CD14-positive monocyte (primary cell): Measurements from ENCODE around the gene RNASE4. TPM values are rescaled to one million over a fixed set of nuclear protein-coding genes. Genes with fewer than 3 reads are reported as not detected.

Experiments used
- DNase-seq, 3 donors: peaks; one replicate each; pipeline ENCODE4 v3.0.0-alpha.2; 2011 to 2022
- H2AFZ ChIP-seq: 2 replicates; pipeline ENCODE4 v1.6.0; 2012; ENCODE audit warnings: mild to moderate bottlenecking, low read depth, low read length, inconsistent platforms; ENCODE audit not compliant: insufficient read depth, poor library complexity, severe bottlenecking
- H3K27ac ChIP-seq, 2 donors: 1 replicate in 1 of 2; 2 replicates in 1 of 2; pipeline ENCODE4 v1.5.1; 2012 to 2013; ENCODE audit warnings: low read length in 2 of 2, control low read depth in 1 of 2, inconsistent platforms in 1 of 2, low read depth in 1 of 2, mild to moderate bottlenecking in 1 of 2
- H3K27me3 ChIP-seq, 2 donors: one replicate each; pipeline versions ENCODE4 v1.6.0 to v1.6.1; 2011 to 2013; ENCODE audit warnings: low read length in 2 of 2; ENCODE audit not compliant: control insufficient read depth in 2 of 2, insufficient read depth in 2 of 2
- H3K36me3 ChIP-seq, 2 donors: replicated peaks in 1 of 2; 1 replicate in 1 of 2; 2 replicates in 1 of 2; pipeline versions ENCODE4 v1.5.1 to v1.6.1; 2012 to 2013; ENCODE audit warnings: low read length in 2 of 2, control low read depth in 1 of 2, inconsistent platforms in 1 of 2, mild to moderate bottlenecking in 1 of 2; ENCODE audit not compliant: insufficient read depth in 2 of 2, control insufficient read depth in 1 of 2
- H3K4me1 ChIP-seq, 2 donors: 1 replicate in 1 of 2; 2 replicates in 1 of 2; pipeline versions ENCODE4 v1.5.1 to v1.6.1; 2012 to 2013; ENCODE audit warnings: low read length in 2 of 2, control low read depth in 1 of 2, inconsistent platforms in 1 of 2, mild to moderate bottlenecking in 1 of 2, moderate library complexity in 1 of 2; ENCODE audit not compliant: insufficient read depth in 2 of 2, control insufficient read depth in 1 of 2
- H3K4me2 ChIP-seq: replicated peaks from 2 replicates; pipeline ENCODE3; 2012; ENCODE audit warnings: low read length, moderate library complexity, mild to moderate bottlenecking; ENCODE audit not compliant: poor library complexity, severe bottlenecking; ENCODE audit errors: extremely low read depth
- H3K4me3 ChIP-seq, 3 experiments: fragments of 200-600 bp in 1 of 3; sonication (generic) in 1 of 3; replicated peaks in 1 of 3; 1 replicate in 2 of 3; 2 replicates in 1 of 3; pipeline ENCODE4 v1.5.1; 2011 to 2013; ENCODE audit warnings: low read length in 3 of 3, mild to moderate bottlenecking in 3 of 3, control low read depth in 2 of 3, low read depth in 2 of 3, inconsistent platforms in 1 of 3, moderate library complexity in 1 of 3
- H3K79me2 ChIP-seq: 2 replicates; pipeline ENCODE4 v1.6.0; 2012; ENCODE audit warnings: mild to moderate bottlenecking, control low read depth, inconsistent platforms, low read length, moderate library complexity; ENCODE audit not compliant: insufficient read depth
- H3K9ac ChIP-seq: 2 replicates; pipeline ENCODE4 v1.6.0; 2017; ENCODE audit warnings: low read length, mild to moderate bottlenecking; ENCODE audit not compliant: insufficient read depth, poor library complexity, severe bottlenecking
- H3K9me3 ChIP-seq, 2 donors: replicated peaks in 1 of 2; 1 replicate in 1 of 2; 2 replicates in 1 of 2; pipeline versions ENCODE4 v1.5.1 to v1.6.1; 2012 to 2013; ENCODE audit warnings: low read length in 2 of 2, control low read depth in 1 of 2; ENCODE audit not compliant: control insufficient read depth in 1 of 2, insufficient read depth in 1 of 2
- H4K20me1 ChIP-seq: 2 replicates; pipeline ENCODE4 v1.6.0; 2012; ENCODE audit warnings: mild to moderate bottlenecking, low read length, control low read depth, moderate library complexity; ENCODE audit not compliant: insufficient read depth
- H3K27ac Mint-ChIP-seq, 7 donors: one replicate each; pipeline ENCODE4 v1.8.0; 2020; ENCODE audit warnings: mild to moderate bottlenecking in 7 of 7, mixed read lengths in 7 of 7, moderate library complexity in 6 of 7, inconsistent platforms in 2 of 7
- H3K27me3 Mint-ChIP-seq, 3 donors: one replicate each; pipeline ENCODE4 v1.8.0; 2021 to 2022; ENCODE audit warnings: low read depth in 3 of 3, mild to moderate bottlenecking in 3 of 3, mixed read lengths in 3 of 3, moderate library complexity in 3 of 3, inconsistent platforms in 1 of 3
- H3K36me3 Mint-ChIP-seq, 2 donors: one replicate each; pipeline ENCODE4 v1.8.0; 2020; ENCODE audit warnings: mixed read lengths in 2 of 2, inconsistent platforms in 1 of 2, mild to moderate bottlenecking in 1 of 2
- H3K4me1 Mint-ChIP-seq: one replicate; pipeline ENCODE4 v1.8.0; 2020; ENCODE audit warnings: mild to moderate bottlenecking, mixed read lengths
- H3K4me3 Mint-ChIP-seq, 2 donors: one replicate each; pipeline ENCODE4 v1.8.0; 2020; ENCODE audit warnings: mild to moderate bottlenecking in 2 of 2, mixed read lengths in 2 of 2, moderate library complexity in 1 of 2
- H3K9me3 Mint-ChIP-seq, 7 donors: one replicate each; pipeline ENCODE4 v1.8.0; 2020 to 2022; ENCODE audit warnings: mixed read lengths in 7 of 7, mild to moderate bottlenecking in 6 of 7, moderate library complexity in 6 of 7, inconsistent platforms in 2 of 7
- CTCF ChIP-seq: fragments of 200-600 bp; IDR thresholded peaks from one replicate; pipeline ENCODE4 v1.8.0; 2022; ENCODE audit warnings: antibody characterized with exemption, mild to moderate bottlenecking
- WGBS: methylation state at CpG from one replicate; pipeline ENCODE4 v1.1.5; 2013; ENCODE audit warnings: missing lambda C conversion rate; ENCODE audit not compliant: insufficient coverage; 5-methylcytosine and 5-hydroxymethylcytosine counted together
- intact Hi-C, 2 donors: fragments of 100-400 bp; cut with micrococcal nuclease; formaldehyde crosslinking; loops; one replicate each; pipeline versions ENCODE4 v1.15.0 to v1.15.1; 2023
- polyA plus RNA-seq, 3 donors: library from polyadenylated mRNA; depleted of rRNA in 1 of 3; unstranded in 2 of 3; stranded (reverse) in 1 of 3; fragments of 300-500 nt in 2 of 3; fragments of >200 nt in 1 of 3; fragmentation: Illumina TruSeq in 2 of 3; gene quantifications; 1 replicate in 2 of 3; 2 replicates in 1 of 3; pipeline ENCODE4 v1.2.3, GENCODE V29; 2012 to 2021

Gene RNASE4
- polyA plus RNA-seq, 3 donors: 18.5 to 85.8 (median 49.1) TPM

DNA sequence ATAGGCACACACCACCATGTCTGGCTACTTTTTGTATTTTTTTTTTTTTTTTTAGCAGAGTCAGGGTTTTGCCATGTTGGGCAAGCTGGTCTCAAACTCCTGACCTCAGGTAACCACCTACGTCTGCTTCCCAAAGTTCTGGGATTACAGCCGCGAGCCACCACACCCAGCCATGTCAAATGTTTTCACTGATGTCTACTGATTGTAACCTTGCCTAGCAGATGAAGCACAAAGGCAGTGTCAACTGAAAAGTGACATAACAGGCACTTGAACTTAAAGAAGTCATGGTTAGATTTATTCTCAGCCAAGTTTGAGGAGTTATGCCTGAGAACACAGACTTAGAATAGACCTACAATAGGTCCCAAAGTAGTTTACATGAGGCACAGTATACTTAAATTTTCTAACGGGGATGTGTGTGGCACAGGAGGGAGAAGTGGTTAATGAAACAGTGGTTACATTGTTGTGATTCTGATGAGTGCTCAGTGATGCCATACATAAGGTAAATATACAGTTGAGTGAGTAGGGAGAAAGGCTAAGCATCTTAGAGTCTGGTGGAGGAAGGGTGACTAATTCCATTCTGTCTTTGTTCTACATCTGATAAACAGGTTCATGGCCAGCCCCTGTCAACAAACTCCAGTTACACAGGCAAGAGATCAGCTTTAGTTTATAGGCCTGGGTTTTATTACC is 12.6 kb upstream of the RNASE4 start:
- no peaks in the 10 kb centered on the region for H3K9me3 ChIP-seq

DNA sequence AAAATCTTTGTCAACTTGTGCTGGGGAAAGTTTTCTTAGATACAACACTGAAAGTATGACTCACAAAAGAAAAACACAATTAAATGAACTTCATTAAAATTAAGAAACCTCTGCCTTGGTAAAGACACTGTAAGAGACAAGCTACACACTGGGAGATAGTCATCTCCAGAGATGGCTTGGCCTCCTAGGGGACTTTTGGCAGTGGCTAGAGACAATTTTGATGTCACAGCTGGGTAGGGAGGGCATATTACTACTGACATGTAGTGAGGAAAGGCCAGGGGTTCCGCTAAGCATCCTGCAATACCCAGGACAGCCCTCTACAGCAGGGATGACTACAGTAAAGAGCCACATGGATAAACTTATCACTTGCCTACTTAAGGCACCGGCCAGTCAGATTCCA is 8.7 kb upstream of the RNASE4 start:
- Histone ChIP-seq H4K20me1 (no peaks in the 10 kb centered on the region), H3K27ac (no peak overlapping the region), H3K36me3 (no peaks in the 10 kb centered on the region), H2AFZ (no peak overlapping the region), H3K4me2 (no peak overlapping the region), H3K4me1 (peaks cover 13% of the 10 kb centered on the region in 2 donors), H3K79me2 (no peaks in the 10 kb centered on the region), H3K9me3 (no peaks in the 10 kb centered on the region), H3K27me3 (no peaks in the 10 kb centered on the region), H3K4me3 (no peak overlapping the region), H3K9ac (no peak overlapping the region)
- no peak overlapping the region for H3K4me3 Mint-ChIP-seq
- peaks cover 14% of the 10 kb centered on the region for H3K4me1 Mint-ChIP-seq
- intact Hi-C loops: no loop called here
- H3K36me3 Mint-ChIP-seq: no peaks in the 10 kb centered on the region
- H3K27ac Mint-ChIP-seq: peak overlapping the region in 1 of 7 donors; percentile 45
- H3K27me3 Mint-ChIP-seq: peaks cover 2 to 4% (median 3%) of the 10 kb centered on the region in 3 donors
- TF ChIP-seq CTCF: no peak
- DNase-seq: no peak
- H3K9me3 Mint-ChIP-seq: peaks cover 0 to 2% (median 0%) of the 10 kb centered on the region in 7 donors
- WGBS: 75% methylated on average over 1 of the region's 2 CpGs

More for the DNA sequence above, 12.6 kb upstream of the RNASE4 start:
- no peak overlapping the region for H2AFZ ChIP-seq
- H3K27ac ChIP-seq: no peak overlapping the region
- Mint-ChIP-seq H3K27me3 (peaks cover 0 to 3% (median 2%) of the 10 kb centered on the region in 3 donors), H3K4me3 (no peak overlapping the region), H3K36me3 (peaks cover 0 to 2% of the 10 kb centered on the region in 2 donors), H3K4me1 (peaks cover 17% of the 10 kb centered on the region), H3K27ac (no peak overlapping the region), H3K9me3 (peaks cover 0 to 2% (median 0%) of the 10 kb centered on the region in 7 donors)
- no peaks in the 10 kb centered on the region for H3K27me3 ChIP-seq
- DNase-seq: no peak
- H3K4me2 ChIP-seq: no peak overlapping the region
- no peak overlapping the region for H3K9ac ChIP-seq
- H3K79me2 ChIP-seq: no peaks in the 10 kb centered on the region
- H3K4me3 ChIP-seq: no peak overlapping the region
- H3K36me3 ChIP-seq: no peaks in the 10 kb centered on the region
- no CpG with 5 or more reads among the region's 4 CpGs for WGBS
- intact Hi-C loops: no loop called here
- peaks cover 16 to 17% of the 10 kb centered on the region in 2 donors for H3K4me1 ChIP-seq
- TF ChIP-seq CTCF: no peak
- no peaks in the 10 kb centered on the region for H4K20me1 ChIP-seq
